IPS-20b (cell line): ENCODE results near the gene UNCX.

Source experiments
- H3K27ac ChIP-seq: one replicate; pipeline ENCODE4 v1.5.1; 2013; ENCODE audit warnings: low read length
- H3K27me3 ChIP-seq: 2 replicates; pipeline ENCODE4 v1.6.1; 2013; ENCODE audit warnings: mild to moderate bottlenecking, low read length, inconsistent platforms; ENCODE audit not compliant: insufficient read depth
- H3K36me3 ChIP-seq: 2 replicates; pipeline ENCODE4 v1.6.1; 2013; ENCODE audit warnings: low read depth, mild to moderate bottlenecking, inconsistent platforms, low read length, moderate library complexity; ENCODE audit not compliant: insufficient read depth
- H3K4me1 ChIP-seq: 2 replicates; pipeline ENCODE4 v1.6.1; 2013; ENCODE audit warnings: mild to moderate bottlenecking, control low read depth, inconsistent platforms, low read length, moderate library complexity; ENCODE audit not compliant: insufficient read depth
- H3K4me3 ChIP-seq: 2 replicates; pipeline ENCODE4 v1.5.1; 2013; ENCODE audit warnings: mild to moderate bottlenecking, low read length, inconsistent platforms
- H3K9ac ChIP-seq: 2 replicates; pipeline ENCODE4 v1.6.1; 2013; ENCODE audit warnings: low read depth, mild to moderate bottlenecking, inconsistent platforms, low read length, moderate library complexity
- H3K9me3 ChIP-seq: 2 replicates; pipeline ENCODE4 v1.6.1; 2013; ENCODE audit warnings: mild to moderate bottlenecking, low read depth, low read length, inconsistent platforms; ENCODE audit not compliant: insufficient read depth

UNCX gene

DNA sequence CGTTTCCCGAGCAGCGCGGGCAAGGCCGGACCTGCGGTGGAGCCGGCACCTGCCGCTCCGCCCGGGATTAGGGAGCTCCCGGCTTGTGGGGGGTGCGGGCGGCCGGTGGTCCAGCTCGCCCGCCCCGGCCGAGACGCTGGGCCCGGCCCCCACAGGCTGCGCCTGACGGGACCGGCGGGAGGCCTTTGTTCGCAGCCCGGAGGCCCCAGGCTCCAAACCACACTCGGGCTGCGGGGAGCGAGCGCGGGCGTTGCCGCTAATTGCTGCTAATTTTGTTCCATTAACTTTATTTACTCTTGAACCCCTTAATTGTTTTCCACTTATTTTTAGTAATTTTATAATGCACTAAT is 9.6 kb downstream of the UNCX start:
- H3K27ac ChIP-seq, result no peak overlapping the region
- H3K36me3 ChIP-seq, result no peaks in the 10 kb centered on the region
- H3K4me3 ChIP-seq, result no peak overlapping the region
- H3K4me1 ChIP-seq, result no peaks in the 10 kb centered on the region
- H3K9ac ChIP-seq, result no peak overlapping the region
- H3K9me3 ChIP-seq, result no peaks in the 10 kb centered on the region; the same call in 1 of the 2 replicates
- H3K27me3 ChIP-seq, result peaks cover 100% of the 10 kb centered on the region

DNA sequence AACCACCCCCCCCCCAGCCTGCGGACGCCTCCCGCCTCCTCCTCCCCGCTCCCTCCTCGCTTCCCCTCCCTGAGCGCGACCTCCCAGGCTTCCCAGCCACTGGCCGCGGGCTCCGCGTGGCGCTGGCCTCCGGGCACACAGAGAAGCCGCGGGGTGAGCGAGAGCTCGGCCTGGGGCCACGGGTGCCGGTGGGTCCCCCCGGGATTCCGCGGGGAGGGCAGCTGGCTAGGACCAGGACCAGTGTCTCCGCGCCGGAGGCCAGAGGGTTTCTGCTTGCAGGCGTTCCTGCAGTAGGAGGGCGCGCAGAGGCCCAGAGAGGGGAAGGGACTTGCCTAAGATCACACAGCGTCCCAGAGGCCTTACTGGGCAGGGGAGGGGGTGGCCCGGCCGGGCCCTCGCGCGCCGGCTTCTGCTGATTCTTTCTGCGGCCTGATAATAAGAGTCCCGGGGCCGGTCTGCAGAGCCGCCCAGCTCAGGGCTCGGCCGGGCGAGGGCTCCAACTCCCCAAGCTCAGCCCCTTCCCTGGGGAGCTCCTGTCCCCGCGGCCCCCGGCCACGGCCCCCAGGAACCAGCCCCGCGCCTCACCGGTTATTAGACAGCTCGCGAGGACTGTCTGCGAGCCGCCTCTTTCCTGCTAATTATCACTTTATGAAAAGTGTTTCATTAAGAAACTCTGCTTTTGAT is 10.1 kb downstream of the UNCX start:
- no peaks in the 10 kb centered on the region; the same call in 1 of the 2 replicates for H3K9me3 ChIP-seq
- peaks cover 100% of the 10 kb centered on the region for H3K27me3 ChIP-seq
- no peak overlapping the region for H3K4me3 ChIP-seq
- H3K9ac ChIP-seq, result no peak overlapping the region
- H3K27ac ChIP-seq, result no peak overlapping the region
- no peaks in the 10 kb centered on the region for H3K4me1 ChIP-seq
- H3K36me3 ChIP-seq, result no peaks in the 10 kb centered on the region

- Histone ChIP-seq H3K9ac (no peak overlapping the region), H3K4me3 (no peak overlapping the region), H3K4me1 (no peaks in the 10 kb centered on the region), H3K36me3 (no peaks in the 10 kb centered on the region), H3K9me3 (no peaks in the 10 kb centered on the region; the same call in 1 of the 2 replicates), H3K27me3 (peaks cover 100% of the 10 kb centered on the region), H3K27ac (no peak overlapping the region)
Measured at GRCh38 chr7:1243290-1243963, 10.8 kb downstream of the UNCX start.

DNA sequence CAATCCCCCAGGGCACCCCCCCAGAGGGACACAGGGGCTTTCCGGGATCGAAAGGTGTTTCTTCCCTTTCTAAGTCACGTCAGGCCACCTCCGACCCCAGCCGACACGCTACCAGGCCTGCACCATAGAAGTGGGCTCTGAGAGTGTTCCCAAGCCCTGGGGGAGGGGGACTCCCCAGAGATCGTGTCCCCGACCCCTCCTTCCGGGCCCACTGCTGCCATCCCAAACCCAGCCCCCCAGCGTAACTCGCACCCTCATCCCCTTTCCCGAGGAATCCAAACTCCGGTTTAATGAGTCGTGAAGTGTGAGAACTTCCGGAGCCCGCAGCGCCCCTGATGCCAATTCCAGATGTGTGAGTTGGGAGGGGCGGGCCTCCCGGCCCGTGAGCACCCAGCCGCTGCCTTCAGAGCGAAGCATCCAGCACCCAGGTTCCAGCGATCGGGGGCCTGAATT is 11.3 kb downstream of the UNCX start:
- Histone ChIP-seq H3K4me3 (no peak overlapping the region), H3K9ac (no peak overlapping the region), H3K4me1 (no peaks in the 10 kb centered on the region), H3K27ac (no peak overlapping the region), H3K36me3 (no peaks in the 10 kb centered on the region), H3K9me3 (no peaks in the 10 kb centered on the region; the same call in 1 of the 2 replicates), H3K27me3 (peaks cover 100% of the 10 kb centered on the region)

DNA sequence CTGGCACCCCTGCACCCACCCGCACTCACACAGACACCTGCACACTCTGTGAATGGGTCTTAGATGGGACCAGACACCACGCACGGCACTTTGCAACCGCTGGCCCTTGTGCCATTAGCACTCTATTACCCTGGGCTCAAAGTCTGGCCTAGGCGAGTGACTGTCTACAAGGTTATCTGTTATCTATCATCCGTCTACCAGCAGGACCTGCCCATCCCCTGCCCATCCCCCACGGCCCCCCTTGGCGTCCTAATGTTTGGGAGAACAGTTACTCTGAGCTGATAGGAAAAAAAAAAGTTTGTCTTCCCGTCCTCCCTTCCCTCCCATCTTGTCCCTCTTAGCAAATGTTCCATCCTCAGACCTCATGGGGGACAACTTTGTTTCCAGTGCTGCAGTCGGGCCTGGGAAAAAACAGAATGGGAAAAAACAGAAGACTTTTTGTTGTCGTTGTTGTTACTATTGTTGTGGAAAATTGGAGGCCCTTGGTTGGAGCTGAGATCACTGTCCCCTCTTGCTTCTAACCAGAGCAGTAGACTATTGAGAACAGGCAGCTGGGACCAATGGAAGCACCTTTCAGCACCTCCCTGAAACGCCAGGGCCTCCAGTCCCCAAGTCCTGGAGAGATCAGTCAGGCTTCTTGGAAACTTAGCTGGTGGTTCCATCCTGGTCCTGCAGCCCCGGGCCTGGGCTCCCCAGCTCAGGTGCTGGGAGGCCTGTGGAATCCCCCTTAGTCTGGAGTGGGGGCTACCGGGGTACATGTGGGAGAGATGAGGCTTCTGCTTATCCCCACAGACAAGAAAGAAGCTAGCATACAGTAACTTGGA is 12.2 kb downstream of the UNCX start:
- H3K27me3 ChIP-seq, result peaks cover 100% of the 10 kb centered on the region
- no peaks in the 10 kb centered on the region for H3K36me3 ChIP-seq
- H3K9me3 ChIP-seq, result no peaks in the 10 kb centered on the region; the same call in 1 of the 2 replicates
- no peak overlapping the region for H3K9ac ChIP-seq
- H3K4me1 ChIP-seq, result no peaks in the 10 kb centered on the region
- H3K27ac ChIP-seq, result no peak overlapping the region
- H3K4me3 ChIP-seq, result no peak overlapping the region

DNA sequence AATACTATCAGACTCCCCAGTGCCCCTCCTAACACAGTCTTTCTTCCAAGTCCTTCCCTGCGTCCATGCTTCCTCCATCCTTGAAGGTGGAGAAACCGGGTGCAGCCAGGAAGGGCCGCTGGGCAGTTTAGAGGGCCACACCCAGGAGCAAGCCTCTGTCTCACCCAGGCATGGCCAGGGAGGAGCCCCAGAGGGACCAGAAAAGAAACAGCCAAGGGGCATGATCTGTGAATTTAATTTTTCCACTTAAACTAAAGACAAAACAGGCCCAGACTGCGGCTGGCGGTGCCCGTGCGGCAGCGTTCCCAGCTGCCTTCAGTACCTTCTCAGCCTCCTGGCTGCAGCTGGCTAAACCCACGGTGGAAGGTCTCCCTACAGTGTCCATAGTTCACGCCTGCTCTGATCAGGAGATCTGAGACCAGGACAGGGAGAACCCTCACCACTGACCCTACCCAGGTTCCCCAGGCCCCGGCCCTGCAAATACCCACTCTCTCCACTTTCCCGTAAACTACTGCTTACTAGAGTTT is 12.9 kb downstream of the UNCX start:
- Histone ChIP-seq H3K9ac (no peak overlapping the region), H3K9me3 (no peaks in the 10 kb centered on the region; the same call in 1 of the 2 replicates), H3K27me3 (peaks cover 100% of the 10 kb centered on the region), H3K36me3 (no peaks in the 10 kb centered on the region), H3K4me3 (no peak overlapping the region), H3K4me1 (no peaks in the 10 kb centered on the region), H3K27ac (no peak overlapping the region)

- no peak overlapping the region for H3K4me3 ChIP-seq
- H3K27ac ChIP-seq, result no peak overlapping the region
- H3K4me1 ChIP-seq, result no peaks in the 10 kb centered on the region
- peaks cover 100% of the 10 kb centered on the region for H3K27me3 ChIP-seq
- H3K36me3 ChIP-seq, result no peaks in the 10 kb centered on the region
- H3K9me3 ChIP-seq, result no peaks in the 10 kb centered on the region; the same call in 1 of the 2 replicates
- H3K9ac ChIP-seq, result no peak overlapping the region
Measured at GRCh38 chr7:1246160-1246870, 13.6 kb downstream of the UNCX start.

DNA sequence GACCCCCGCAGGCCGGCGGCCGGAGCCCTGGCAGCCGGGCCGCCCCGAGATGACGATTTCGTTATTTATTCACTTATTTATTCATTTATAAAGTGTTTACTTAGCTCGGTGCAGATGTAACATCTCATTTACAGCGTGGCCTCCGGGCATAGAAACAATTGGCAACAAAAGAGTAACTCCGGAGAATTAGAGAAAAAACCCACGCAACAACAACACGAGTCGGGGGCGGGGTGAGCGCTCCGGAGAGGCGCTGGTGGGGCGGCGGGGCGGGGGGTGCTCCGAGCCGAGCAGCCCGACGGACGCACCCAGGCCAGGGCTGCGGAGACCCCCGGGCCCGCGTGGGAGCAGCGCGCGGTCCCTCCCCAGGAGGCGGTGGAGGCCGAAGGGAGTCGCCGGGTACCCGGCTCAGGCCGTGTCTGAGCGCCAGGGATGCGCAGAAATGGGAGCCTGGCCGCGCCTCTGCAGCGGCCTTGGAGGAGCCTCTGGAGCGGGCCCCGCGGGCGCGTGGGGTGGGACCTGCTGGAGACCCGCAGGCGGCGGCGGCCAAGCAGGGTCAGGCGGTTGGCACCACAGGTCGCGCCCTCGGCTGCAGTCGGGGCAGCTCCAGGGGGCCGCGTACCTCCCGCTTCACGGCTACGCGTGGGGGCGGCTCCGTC is 14.3 kb downstream of the UNCX start:
- Histone ChIP-seq H3K27me3 (peaks cover 100% of the 10 kb centered on the region), H3K27ac (no peak overlapping the region), H3K4me1 (no peaks in the 10 kb centered on the region), H3K9ac (no peak overlapping the region), H3K9me3 (no peaks in the 10 kb centered on the region; the same call in 1 of the 2 replicates), H3K36me3 (no peaks in the 10 kb centered on the region), H3K4me3 (no peak overlapping the region)

- Histone ChIP-seq H3K9me3 (no peaks in the 10 kb centered on the region; the same call in 1 of the 2 replicates), H3K4me3 (no peak overlapping the region), H3K9ac (no peak overlapping the region), H3K27me3 (peaks cover 99% of the 10 kb centered on the region), H3K4me1 (no peaks in the 10 kb centered on the region), H3K27ac (no peak overlapping the region), H3K36me3 (no peaks in the 10 kb centered on the region)
Measured at GRCh38 chr7:1247527-1248041, 14.9 kb downstream of the UNCX start.

DNA sequence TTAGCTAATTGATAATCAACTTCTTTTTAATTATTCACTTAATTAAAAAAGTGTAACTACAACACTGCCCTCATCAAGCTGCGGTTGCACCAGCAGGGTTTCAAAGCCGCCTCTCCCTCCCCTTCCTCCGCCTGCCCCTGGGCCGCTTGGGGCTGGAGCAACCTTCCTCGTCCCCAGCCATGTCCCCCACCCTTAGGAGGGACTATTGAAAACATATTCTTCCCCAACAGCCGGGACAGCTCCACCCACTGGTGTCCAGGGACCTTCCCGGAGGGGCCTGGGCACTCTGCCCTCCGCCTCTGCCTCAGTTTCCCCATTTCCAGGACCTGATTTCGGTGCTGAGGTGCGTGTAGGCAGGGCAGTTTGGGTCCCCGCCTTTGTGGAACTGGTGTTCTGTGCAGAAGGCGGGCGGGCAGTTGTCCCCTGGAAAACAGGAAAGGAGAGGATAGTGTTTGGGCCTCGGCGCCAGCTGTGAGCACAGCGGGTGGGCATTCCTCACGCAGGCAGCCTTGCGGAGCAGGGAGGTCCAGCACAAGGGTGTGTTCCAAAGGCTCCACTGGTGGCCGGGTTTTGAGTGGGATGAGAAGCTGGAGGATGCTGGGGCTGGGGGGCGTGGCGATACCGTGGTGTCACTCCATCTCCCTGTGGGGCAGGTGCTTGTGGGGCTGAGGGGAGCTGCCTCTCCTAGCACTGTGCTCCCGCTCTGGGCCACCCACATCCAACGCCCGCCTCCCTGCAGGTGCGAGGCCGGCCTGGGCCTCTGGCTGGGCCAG is 15.7 kb downstream of the UNCX start:
- peaks cover 98% of the 10 kb centered on the region for H3K27me3 ChIP-seq

More for the DNA sequence above, 15.7 kb downstream of the UNCX start:
- H3K4me3 ChIP-seq, result no peak overlapping the region
- no peak overlapping the region for H3K27ac ChIP-seq
- no peak overlapping the region for H3K9ac ChIP-seq
- H3K36me3 ChIP-seq, result no peaks in the 10 kb centered on the region
- no peaks in the 10 kb centered on the region for H3K4me1 ChIP-seq
- H3K9me3 ChIP-seq, result no peaks in the 10 kb centered on the region; the same call in 1 of the 2 replicates
